GM18867 (cell line): Measurements from ENCODE around the gene EPHA4.

Experiments used
- ATAC-seq: cut with Tn5 transposase; IDR thresholded peaks from one replicate; pipeline ENCODE4 v1.9.1; 2021; ENCODE audit warnings: mild to moderate bottlenecking, moderate library complexity; ENCODE audit not compliant: unreplicated experiment

The EPHA4 gene

GRCh38 chr2:221478485-221478863 lies 93.6 kb downstream of the EPHA4 start:
- no peak for ATAC-seq

GRCh38 chr2:221477714-221478484 lies 94.2 kb downstream of the EPHA4 start:
- ATAC-seq: no peak

- ATAC-seq: no peak
Measured at GRCh38 chr2:221476195-221476594, 95.9 kb downstream of the EPHA4 start.

- no peak for ATAC-seq
Measured at GRCh38 chr2:221473451-221473850, 98.7 kb downstream of the EPHA4 start.

GRCh38 chr2:221468317-221468716 lies 103.8 kb downstream of the EPHA4 start:
- ATAC-seq: no peak

DNA sequence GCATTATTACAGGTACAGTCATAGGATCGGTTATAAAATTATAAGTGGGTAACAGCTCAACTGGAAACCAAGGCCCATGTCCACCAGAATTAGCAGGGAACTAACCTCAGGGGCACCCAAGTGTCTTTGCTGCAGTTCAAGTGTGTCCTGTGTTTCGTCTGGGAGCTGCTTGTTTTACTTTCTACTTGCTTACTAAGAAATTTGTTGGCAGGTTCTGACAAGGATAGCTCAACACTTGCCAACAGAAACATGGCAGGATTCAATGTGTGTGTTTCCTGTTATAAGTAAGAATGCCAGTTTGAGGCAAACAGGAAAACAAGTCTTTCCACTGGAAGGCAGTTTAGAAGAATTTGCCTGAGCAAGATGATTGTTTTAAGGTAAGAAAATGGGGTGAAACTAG lies 104.5 kb downstream of the EPHA4 start:
- no peak for ATAC-seq

DNA sequence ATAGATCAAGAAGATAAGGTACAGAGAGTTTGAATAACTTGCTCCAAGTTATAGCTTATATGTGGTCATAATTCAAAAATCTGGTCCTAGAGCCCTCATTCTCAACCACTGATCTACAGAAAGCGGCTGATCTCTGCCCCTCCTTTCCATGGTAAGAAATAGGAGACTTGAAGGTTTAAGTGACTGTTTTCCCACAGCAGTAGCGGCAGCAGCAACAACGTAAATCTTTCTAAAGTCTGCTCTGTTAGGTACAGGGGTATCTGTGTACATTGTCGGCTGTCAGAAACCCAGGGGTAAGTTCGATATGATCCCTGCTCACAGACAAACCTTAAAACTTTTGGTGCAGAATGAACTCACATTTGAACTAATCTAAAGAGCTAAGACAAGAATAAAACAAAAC lies 105.4 kb downstream of the EPHA4 start:
- no peak for ATAC-seq

GRCh38 chr2:221465776-221466175 lies 106.3 kb downstream of the EPHA4 start:
- ATAC-seq: peak; percentile 65

GRCh38 chr2:221464971-221465370 lies 107.1 kb downstream of the EPHA4 start:
- ATAC-seq: no peak

DNA sequence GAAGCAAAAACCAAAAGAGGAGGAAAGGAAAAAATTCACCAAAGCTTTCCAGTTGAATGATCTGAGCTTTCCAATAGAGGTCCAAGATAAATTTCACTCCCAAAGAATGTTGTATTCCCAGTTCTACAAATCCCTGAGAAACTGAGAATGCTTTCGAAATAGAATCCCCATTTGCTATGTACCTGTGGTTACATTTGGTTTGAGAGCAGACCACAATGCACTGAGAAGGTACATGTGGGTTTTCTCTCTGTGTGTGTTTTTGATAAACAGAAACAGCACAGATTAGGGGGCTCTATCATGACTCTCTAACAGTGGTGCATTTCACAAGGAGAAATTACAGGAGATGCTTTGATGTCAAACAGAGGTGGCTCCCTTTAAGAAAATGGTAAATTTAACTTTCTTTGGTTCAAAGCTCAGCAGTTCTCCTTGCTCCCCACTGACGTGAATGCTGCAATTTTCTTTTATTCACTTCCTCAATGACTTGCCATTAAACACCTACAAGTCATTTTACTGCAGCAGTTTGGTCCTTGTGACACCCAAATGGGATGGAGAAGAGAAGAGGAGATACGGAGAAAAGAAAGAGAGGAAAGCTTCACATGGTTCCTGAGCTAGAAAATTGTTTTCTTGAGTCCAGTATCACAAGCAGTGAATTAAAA lies 108.7 kb downstream of the EPHA4 start:
- ATAC-seq: no peak

DNA sequence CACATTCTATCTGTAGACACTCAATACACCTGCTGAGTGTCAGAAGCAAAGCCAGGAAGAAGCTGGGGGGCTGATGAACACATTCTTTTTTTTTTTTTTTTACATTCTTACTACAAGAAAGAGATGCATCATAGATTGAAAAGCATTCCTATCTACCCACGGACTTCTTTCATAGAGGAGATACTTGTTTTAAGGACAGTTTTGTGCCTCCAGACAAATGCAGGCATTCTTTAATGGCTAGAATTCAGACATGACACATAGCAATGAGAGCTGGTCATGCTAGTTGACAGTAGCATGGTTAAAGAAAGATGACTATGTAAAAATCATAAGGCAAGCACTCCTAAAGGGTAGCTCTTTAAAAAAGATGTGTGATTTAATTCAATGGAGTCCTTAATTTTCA lies 110.2 kb downstream of the EPHA4 start:
- no peak for ATAC-seq

DNA sequence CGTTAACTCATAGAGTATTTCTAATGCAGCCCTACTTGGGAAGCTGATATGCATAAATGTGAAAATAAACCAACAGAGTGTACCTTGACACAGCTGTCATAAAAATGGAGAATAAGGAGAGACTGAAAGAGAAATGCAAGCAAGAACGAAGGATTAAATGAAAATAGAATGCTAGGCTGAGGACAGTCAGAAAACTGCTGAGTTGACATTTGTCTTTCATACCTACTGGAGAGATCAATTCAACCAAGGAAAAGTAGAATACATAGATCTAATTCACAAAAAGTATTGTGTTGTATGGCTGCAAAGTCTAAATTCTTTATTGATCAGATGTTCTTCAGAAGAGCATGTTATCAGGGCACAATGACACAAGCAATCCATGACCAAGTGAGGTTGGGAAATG lies 112.0 kb downstream of the EPHA4 start:
- ATAC-seq: no peak

- ATAC-seq: no peak
Measured at GRCh38 chr2:221458578-221458977, 113.5 kb downstream of the EPHA4 start.

GRCh38 chr2:221455214-221455613 lies 116.9 kb downstream of the EPHA4 start:
- ATAC-seq: no peak

- no peak for ATAC-seq
Measured at GRCh38 chr2:221454459-221455105, 117.5 kb downstream of the EPHA4 start.

- ATAC-seq: no peak
Measured at GRCh38 chr2:221451862-221452788, 120.0 kb downstream of the EPHA4 start.

DNA sequence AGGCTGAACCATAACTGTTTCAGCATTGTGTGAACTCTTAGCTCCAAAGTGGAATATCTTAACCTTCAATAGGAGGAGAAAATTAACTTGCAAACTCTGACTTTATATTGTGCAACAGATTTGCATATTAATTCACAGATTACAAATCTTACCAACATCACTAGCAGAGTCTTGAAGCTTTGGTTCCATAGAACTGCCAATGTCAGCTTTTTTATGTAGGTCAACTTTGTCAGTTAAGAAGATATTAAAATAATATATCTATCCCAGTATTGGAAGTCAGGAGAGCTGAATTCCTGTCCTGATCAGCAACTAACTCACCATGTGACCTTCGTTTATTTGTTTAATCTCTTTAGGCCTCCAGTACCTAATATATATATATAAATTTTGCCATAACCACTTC lies 121.8 kb downstream of the EPHA4 start:
- ATAC-seq: no peak

DNA sequence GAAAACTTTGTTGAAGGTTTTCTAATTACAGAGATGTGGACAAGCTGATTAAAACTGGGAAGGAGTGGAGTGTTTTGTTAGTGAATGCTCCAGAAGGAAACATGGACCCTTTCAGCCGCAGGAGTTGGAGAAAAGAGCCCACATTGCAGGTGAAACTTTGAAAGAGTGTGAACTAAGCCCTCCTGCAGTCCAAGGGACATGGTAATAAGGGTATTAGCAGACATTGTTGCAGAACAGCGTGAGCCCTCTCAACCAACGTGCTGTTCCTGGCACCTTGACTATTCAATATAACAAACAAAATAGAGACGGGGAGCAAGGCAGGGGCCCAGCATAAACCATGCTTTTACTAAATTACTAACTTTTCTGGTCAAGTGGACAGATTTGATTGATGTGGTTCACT lies 122.7 kb downstream of the EPHA4 start:
- ATAC-seq: no peak

DNA sequence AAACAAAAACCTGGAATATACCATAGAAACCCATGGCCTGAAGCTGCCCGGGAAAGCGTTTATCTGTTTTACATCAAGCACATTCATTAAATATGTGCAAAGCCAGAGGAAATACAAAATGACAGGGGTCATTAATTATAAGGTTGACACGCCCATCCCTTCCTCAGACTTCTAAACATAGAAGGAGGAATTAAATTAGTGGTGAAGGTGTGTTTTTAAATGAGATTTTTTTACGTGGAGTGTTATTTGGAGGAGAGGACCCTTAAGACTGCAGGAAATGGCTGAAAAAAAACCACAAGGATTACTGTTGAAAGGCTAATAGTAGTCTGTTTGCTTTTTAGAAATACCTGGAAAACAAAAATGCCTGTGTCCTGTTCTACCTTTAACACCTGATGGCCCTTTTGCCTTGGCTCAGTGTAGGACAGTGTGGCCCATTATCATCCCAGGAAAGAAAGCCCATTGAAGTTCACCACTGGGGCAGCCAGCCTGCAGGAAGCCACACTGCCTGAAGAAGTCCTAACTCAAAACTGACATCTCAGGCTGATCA lies 123.2 kb downstream of the EPHA4 start:
- ATAC-seq: no peak

GRCh38 chr2:221448057-221448843 lies 123.9 kb downstream of the EPHA4 start:
- no peak for ATAC-seq
